NT2/D1 (cell line): Measurements from ENCODE around the gene DOCK8.

ENCODE experiments used
- DNase-seq: peaks from one replicate; pipeline ENCODE4 v3.0.0-alpha.2; 2011; ENCODE audit warnings: low read depth, low spot score
- H3K27me3 ChIP-seq: 2 replicates; pipeline ENCODE4 v1.6.0; 2011; ENCODE audit warnings: mild to moderate bottlenecking; ENCODE audit not compliant: insufficient read length, insufficient read depth
- H3K36me3 ChIP-seq: 2 replicates; pipeline ENCODE4 v1.6.1; 2011; ENCODE audit warnings: mild to moderate bottlenecking, low read length, mixed read lengths; ENCODE audit not compliant: insufficient read depth, insufficient read length
- H3K4me1 ChIP-seq: 2 replicates; pipeline ENCODE4 v1.5.1; 2011; ENCODE audit not compliant: insufficient read depth, insufficient read length
- H3K4me3 ChIP-seq: 2 replicates; pipeline ENCODE4 v1.5.1; 2011; ENCODE audit warnings: low read depth; ENCODE audit not compliant: insufficient read length
- H3K9ac ChIP-seq: 2 replicates; pipeline ENCODE4 v1.6.0; 2011; ENCODE audit warnings: low read depth; ENCODE audit not compliant: insufficient read length
- H3K9me3 ChIP-seq: 2 replicates; pipeline ENCODE4 v1.5.1; 2011; ENCODE audit warnings: mild to moderate bottlenecking, low read length; ENCODE audit not compliant: insufficient read depth
- SUZ12 ChIP-seq: IDR thresholded peaks from 2 replicates; pipeline ENCODE4 v1.6.1; 2011; ENCODE audit not compliant: insufficient read length, insufficient read depth; ENCODE audit errors: extremely low read depth
- YY1 ChIP-seq: IDR thresholded peaks from 2 replicates; pipeline ENCODE4 v1.6.1; 2011; ENCODE audit not compliant: insufficient read length, insufficient read depth
- ZNF274 ChIP-seq: IDR thresholded peaks from 2 replicates; pipeline ENCODE4 v1.6.1; 2011; ENCODE audit warnings: mild to moderate bottlenecking, low read depth, low read length

The DOCK8 gene

DNA sequence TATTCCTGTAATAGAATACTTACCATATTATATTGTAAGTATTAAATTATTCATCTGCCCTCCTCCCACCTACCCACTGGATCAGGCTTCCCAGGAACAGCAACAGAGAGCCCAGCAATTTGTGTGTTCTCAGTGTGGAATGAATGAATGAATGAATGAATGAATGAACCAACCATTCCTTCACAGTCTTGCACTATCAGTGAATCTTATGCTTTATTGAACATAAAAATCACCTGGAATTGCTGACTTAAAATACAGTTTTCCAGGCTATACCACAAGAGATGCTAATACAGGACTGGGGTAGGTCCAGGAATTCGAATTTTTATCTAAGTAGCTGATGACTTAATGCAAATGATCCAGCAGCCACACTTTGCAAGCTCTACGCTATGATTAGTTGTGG lies 51.6 kb downstream of the DOCK8 start:
- DNase-seq = no peak
- Histone ChIP-seq H3K36me3 (no peaks in the 10 kb centered on the region), H3K4me1 (no peaks in the 10 kb centered on the region), H3K9me3 (no peaks in the 10 kb centered on the region), H3K4me3 (no peak overlapping the region), H3K9ac (no peak overlapping the region), H3K27me3 (no peaks in the 10 kb centered on the region)
- TF ChIP-seq SUZ12 = no peak
- no peak for TF ChIP-seq YY1
- TF ChIP-seq ZNF274 = no peak

DNA sequence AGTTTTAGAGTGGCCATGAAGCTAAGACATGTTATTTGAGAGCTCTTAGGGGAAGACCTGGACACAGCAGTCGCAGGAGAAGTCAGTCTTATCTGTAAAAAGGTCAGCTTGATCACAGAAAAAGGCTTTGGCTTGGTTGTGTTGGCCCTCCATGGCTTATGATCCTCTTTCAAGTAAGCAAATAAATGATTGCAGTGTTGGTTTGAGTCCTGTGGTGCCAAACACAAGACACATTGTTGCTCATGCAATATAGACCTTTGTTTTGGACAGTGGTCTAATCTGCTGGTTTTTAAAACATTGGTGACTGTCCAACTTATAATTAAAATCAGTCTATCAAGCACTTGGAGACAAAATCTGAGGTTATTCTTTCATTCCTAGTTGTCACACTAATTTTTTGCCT lies 54.0 kb downstream of the DOCK8 start:
- no peak for TF ChIP-seq SUZ12
- no peak for TF ChIP-seq YY1
- no peak for TF ChIP-seq ZNF274

DNA sequence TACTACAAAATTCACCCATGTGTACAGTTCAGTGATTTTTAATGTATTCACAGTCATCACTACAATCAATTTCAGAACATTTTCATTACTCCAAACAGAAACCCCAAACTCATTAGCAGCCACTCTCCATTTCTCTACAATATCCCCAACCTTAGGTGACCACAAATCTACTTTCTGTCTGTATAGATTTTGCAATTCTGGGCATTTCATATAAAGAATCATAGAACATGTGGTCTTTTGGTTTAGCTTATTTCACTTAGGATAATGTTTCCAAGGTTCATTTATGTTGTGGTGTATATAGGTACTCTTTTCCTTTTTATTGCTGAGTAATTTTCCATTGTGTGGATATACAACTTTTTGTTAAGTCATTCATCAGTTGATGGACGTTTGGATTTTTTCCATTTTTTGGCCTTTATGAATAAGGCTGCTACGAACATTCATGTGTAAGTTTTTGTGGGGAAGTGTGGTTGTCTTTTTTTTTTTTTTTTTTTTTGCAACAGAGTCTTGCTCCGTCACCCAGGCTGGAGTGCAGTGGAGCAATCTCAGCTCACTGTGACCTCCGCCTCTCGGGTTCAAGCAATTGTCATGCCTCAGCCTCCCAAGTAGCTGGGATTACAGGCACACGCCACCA lies 54.5 kb downstream of the DOCK8 start:
- no peak for TF ChIP-seq YY1
- no peak for TF ChIP-seq ZNF274
- TF ChIP-seq SUZ12 = no peak
- Histone ChIP-seq H3K27me3 (no peaks in the 10 kb centered on the region), H3K4me1 (no peaks in the 10 kb centered on the region), H3K36me3 (no peaks in the 10 kb centered on the region), H3K9me3 (no peaks in the 10 kb centered on the region), H3K9ac (no peak overlapping the region), H3K4me3 (no peak overlapping the region)
- no peak for DNase-seq

More for the DNA sequence above, 54.0 kb downstream of the DOCK8 start:
- no peak overlapping the region for H3K9ac ChIP-seq
- no peaks in the 10 kb centered on the region for H3K27me3 ChIP-seq
- no peak for DNase-seq
- no peak overlapping the region for H3K4me3 ChIP-seq
- no peaks in the 10 kb centered on the region for H3K9me3 ChIP-seq
- H3K4me1 ChIP-seq = no peaks in the 10 kb centered on the region
- no peaks in the 10 kb centered on the region for H3K36me3 ChIP-seq

DNA sequence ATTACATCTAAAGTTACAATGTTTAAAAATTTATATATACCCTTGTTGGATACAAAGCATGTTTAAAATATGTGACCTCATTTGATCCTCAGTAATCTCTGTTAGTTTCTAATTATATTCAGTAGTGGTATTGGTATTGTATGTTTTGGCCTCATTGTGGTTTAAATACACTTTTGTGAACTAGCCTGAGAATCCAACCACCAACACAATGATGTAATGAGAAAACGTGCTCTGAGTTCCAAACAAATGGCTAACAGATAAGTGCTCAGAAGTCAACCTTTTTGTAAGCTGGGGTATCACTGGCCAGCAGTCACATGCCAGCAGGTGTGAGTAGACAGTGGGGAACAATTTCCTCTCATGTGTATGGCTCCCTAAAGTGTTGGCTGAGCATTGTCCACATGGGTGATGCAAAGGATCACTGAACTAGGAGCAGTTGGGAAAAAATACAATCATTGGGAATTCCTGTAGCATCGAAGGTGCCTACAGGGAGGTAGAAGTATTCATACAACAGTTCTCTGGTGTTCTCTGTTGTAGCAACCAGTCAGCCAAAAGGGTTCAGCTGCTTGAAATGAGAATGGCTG lies 56.1 kb downstream of the DOCK8 start:
- H3K27me3 ChIP-seq = no peaks in the 10 kb centered on the region
- H3K4me1 ChIP-seq = no peaks in the 10 kb centered on the region
- no peak overlapping the region for H3K9ac ChIP-seq
- TF ChIP-seq SUZ12 = no peak
- no peak for TF ChIP-seq ZNF274
- TF ChIP-seq YY1 = no peak
- H3K36me3 ChIP-seq = no peaks in the 10 kb centered on the region
- H3K4me3 ChIP-seq = no peak overlapping the region
- no peak for DNase-seq
- H3K9me3 ChIP-seq = no peaks in the 10 kb centered on the region

DNA sequence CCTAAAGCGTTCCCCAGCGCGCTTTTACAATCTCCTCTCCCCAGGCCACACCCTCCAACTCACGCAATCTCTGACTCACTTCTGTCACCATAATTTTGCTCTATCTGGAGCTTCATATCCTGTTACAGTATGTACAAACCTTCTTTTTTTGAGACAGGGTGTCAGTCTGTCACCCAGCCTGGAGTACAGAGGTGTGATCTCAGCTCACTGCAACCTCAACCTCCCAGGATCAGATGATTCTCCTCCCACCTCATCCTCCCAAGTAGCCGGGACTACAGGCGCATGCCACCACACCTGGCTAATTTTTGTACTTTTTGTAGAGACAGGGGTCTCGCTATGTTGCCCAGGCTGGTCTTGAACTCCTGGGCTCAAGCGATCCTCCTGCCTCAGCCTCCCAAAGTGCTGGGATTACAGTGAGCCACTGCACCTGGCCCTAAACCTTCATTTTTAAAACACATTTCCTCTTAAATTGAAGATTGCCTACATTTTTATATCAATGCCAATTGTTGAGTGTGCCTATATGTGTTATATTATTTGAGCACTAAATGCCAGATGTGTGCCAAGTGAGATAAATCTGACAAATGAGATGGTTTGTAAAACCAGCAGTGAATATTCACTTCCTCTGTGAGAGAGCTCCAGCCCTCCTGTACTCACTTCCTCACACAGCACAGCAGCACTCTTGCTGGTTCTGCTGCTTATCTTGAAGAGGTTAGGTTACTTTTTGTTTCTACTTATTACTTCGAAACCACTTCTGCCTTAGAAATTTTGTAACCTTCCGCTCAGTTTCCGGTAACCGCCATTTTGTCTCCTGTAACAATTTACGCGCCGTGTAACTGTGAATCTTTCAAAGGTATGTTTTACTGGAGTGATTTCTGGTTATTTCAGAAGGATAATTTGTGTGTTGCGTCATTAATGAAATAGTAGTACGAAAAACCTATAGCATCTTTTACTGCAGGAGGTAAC lies 57.9 kb downstream of the DOCK8 start:
- no peaks in the 10 kb centered on the region for H3K4me1 ChIP-seq
- no peaks in the 10 kb centered on the region for H3K36me3 ChIP-seq
- TF ChIP-seq YY1 = no peak
- TF ChIP-seq ZNF274 = no peak
- no peak for TF ChIP-seq SUZ12
- no peak overlapping the region for H3K9ac ChIP-seq
- no peak for DNase-seq
- 0 out of 2 replicates have a peak, but pooled peaks cover 3% of the 10 kb centered on the region for H3K9me3 ChIP-seq
- H3K27me3 ChIP-seq = no peaks in the 10 kb centered on the region
- H3K4me3 ChIP-seq = no peak overlapping the region

DNA sequence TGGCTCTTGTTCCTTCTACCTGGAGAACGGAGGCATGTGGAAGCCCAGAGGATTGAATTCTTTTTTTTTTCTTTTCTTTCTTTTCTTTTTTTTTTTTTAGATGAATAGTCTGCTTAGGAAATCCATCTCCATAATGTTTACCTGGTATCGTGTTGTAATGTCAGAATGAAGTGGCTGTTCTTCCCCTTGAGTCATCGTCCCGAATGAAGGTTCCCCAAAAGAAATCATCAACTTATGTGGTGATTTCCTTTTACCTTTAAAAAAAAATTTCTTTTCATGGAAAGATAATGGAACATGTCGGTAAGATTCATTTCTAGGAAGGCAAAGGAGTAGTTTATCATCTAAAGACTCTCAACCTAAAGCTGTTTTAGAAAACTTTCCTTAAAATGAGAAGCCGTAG lies 59.7 kb downstream of the DOCK8 start:
- no peak for DNase-seq
- H3K27me3 ChIP-seq = no peaks in the 10 kb centered on the region
- H3K9ac ChIP-seq = no peak overlapping the region
- H3K36me3 ChIP-seq = no peaks in the 10 kb centered on the region
- no peaks in the 10 kb centered on the region for H3K4me1 ChIP-seq
- no peak overlapping the region for H3K4me3 ChIP-seq
- 0 out of 2 replicates have a peak, but pooled peaks cover 3% of the 10 kb centered on the region for H3K9me3 ChIP-seq
- TF ChIP-seq ZNF274 = no peak
- TF ChIP-seq SUZ12 = no peak
- TF ChIP-seq YY1 = no peak
